GM18502 (cell line): ENCODE data around the gene DNASE1.
"Not testable (repeated sequence)": the region's sequence is repeated elsewhere in the genome, so short reads cannot be mapped to it uniquely, and the experiment has no call there.

Experiments
- ATAC-seq: cut with Tn5 transposase; IDR thresholded peaks from one replicate; pipeline ENCODE4 v1.9.1; 2021; ENCODE audit warnings: mild to moderate bottlenecking; ENCODE audit not compliant: unreplicated experiment, poor library complexity

The DNASE1 gene

GRCh38 chr16:3640632-3641501 lies 13.6 kb upstream of the DNASE1 start:
- ATAC-seq = no peak

- ATAC-seq = no peak
These were observed 12.6 kb upstream of the DNASE1 start for GRCh38 chr16:3641801-3642396.

- no peak for ATAC-seq
These were observed 11.9 kb upstream of the DNASE1 start for GRCh38 chr16:3642397-3643094.

GRCh38 chr16:3643095-3643730 lies 11.3 kb upstream of the DNASE1 start:
- no peak for ATAC-seq

GRCh38 chr16:3645108-3645503 lies 9.4 kb upstream of the DNASE1 start:
- ATAC-seq = no peak

- no peak for ATAC-seq
These were observed 8.8 kb upstream of the DNASE1 start for GRCh38 chr16:3645504-3646347.

- ATAC-seq = no peak
These were observed 8.1 kb upstream of the DNASE1 start for GRCh38 chr16:3646348-3646920.

- ATAC-seq = no peak
These were observed 3.7 kb upstream of the DNASE1 start for GRCh38 chr16:3650631-3651265.

- ATAC-seq = no peak
These were observed 2.8 kb upstream of the DNASE1 start for GRCh38 chr16:3651461-3652372.

GRCh38 chr16:3652373-3653195 lies 1.9 kb upstream of the DNASE1 start:
- no peak for ATAC-seq

- ATAC-seq = no peak
These were observed 522 bp downstream of the DNASE1 start for GRCh38 chr16:3655030-3655395.

GRCh38 chr16:3655396-3656159 lies 1.1 kb downstream of the DNASE1 start:
- ATAC-seq = no peak

GRCh38 chr16:3656160-3656490 lies 1.6 kb downstream of the DNASE1 start:
- not testable (repeated sequence) for ATAC-seq

- ATAC-seq = no peak
These were observed 2.3 kb downstream of the DNASE1 start for GRCh38 chr16:3656491-3657468.

- ATAC-seq = no peak
These were observed 4.8 kb downstream of the DNASE1 start for GRCh38 chr16:3659251-3659650.

GRCh38 chr16:3661311-3661710 lies 6.8 kb downstream of the DNASE1 start:
- no peak for ATAC-seq
